HG03442 (cell line): ENCODE measurements around the gene GAS1.

Experiments used
- ATAC-seq: cut with Tn5 transposase; IDR thresholded peaks from one replicate; pipeline ENCODE4 v1.9.1; 2021; ENCODE audit warnings: mild to moderate bottlenecking, moderate library complexity; ENCODE audit not compliant: unreplicated experiment

GAS1 gene

GRCh38 chr9:86947146-86948073 is at the start of gene GAS1:
Gene GAS1, minus strand, starts transcription at chr9:86947506. Its CDS starts 727 bp downstream, at chr9:86946779.
- peak; percentile 45 for ATAC-seq

- ATAC-seq, result no peak
Observed at GRCh38 chr9:86994231-86994630, 46.9 kb upstream of the GAS1 start.

- no peak for ATAC-seq
Observed at GRCh38 chr9:86993830-86994229, 46.5 kb upstream of the GAS1 start.

- no peak for ATAC-seq
Observed at GRCh38 chr9:86991077-86991476, 43.8 kb upstream of the GAS1 start.

- no peak for ATAC-seq
Observed at GRCh38 chr9:86990290-86990689, 43.0 kb upstream of the GAS1 start.

GRCh38 chr9:86987900-86988299 is 40.6 kb upstream of the GAS1 start:
- no peak for ATAC-seq

- ATAC-seq, result no peak
Observed at GRCh38 chr9:86985132-86985647, 37.9 kb upstream of the GAS1 start.

- ATAC-seq, result no peak
Observed at GRCh38 chr9:86983620-86984259, 36.4 kb upstream of the GAS1 start.

GRCh38 chr9:86983249-86983619 is 35.9 kb upstream of the GAS1 start:
- no peak for ATAC-seq

- no peak for ATAC-seq
Observed at GRCh38 chr9:86980802-86981201, 33.5 kb upstream of the GAS1 start.

- ATAC-seq, result no peak
Observed at GRCh38 chr9:86979657-86980056, 32.4 kb upstream of the GAS1 start.

- ATAC-seq, result no peak
Observed at GRCh38 chr9:86978922-86979474, 31.7 kb upstream of the GAS1 start.

- ATAC-seq, result no peak
Observed at GRCh38 chr9:86978413-86978812, 31.1 kb upstream of the GAS1 start.

GRCh38 chr9:86977205-86977835 is 30.0 kb upstream of the GAS1 start:
- no peak for ATAC-seq

GRCh38 chr9:86975606-86976005 is 28.3 kb upstream of the GAS1 start:
- ATAC-seq, result no peak

GRCh38 chr9:86975036-86975435 is 27.7 kb upstream of the GAS1 start:
- no peak for ATAC-seq

GRCh38 chr9:86974421-86974820 is 27.1 kb upstream of the GAS1 start:
- ATAC-seq, result no peak

GRCh38 chr9:86971742-86972141 is 24.4 kb upstream of the GAS1 start:
- ATAC-seq, result no peak

- no peak for ATAC-seq
Observed at GRCh38 chr9:86968258-86968920, 21.1 kb upstream of the GAS1 start.

GRCh38 chr9:86966852-86967511 is 19.7 kb upstream of the GAS1 start:
- ATAC-seq, result no peak
